Stimulated activated CD4-positive, alpha-beta T cell treated with anti-CD3 and anti-CD28 coated beads, Interleukin-4, amount 100 ng/mL, for 4 hours (primary cell): Measurements from ENCODE around the gene MKRN2OS.
"Not testable (repeated sequence)": the region's sequence is repeated elsewhere in the genome, so short reads cannot be mapped to it uniquely, and the experiment has no call there.

Experiments
- DNase-seq, 2 experiments: peaks; one replicate each; pipeline ENCODE4 v3.0.0-alpha.2; 2020

MKRN2OS gene

GRCh38 chr3:12560505-12561190 lies 15.3 kb upstream of the MKRN2OS start:
- no peak for DNase-seq

GRCh38 chr3:12559520-12559919 lies 14.2 kb upstream of the MKRN2OS start:
- no peak for DNase-seq

- no peak for DNase-seq
Observed at GRCh38 chr3:12558706-12559105, 13.4 kb upstream of the MKRN2OS start.

- no peak for DNase-seq
Observed at GRCh38 chr3:12557473-12558100, 12.3 kb upstream of the MKRN2OS start.

GRCh38 chr3:12556690-12557472 lies 11.6 kb upstream of the MKRN2OS start, which contains the start of gene MKRN2:
Gene MKRN2, plus strand, starts transcription at chr3:12557087. Its CDS starts 64 bp downstream, at chr3:12557151.
- peak; percentile 78 to 85 for DNase-seq

GRCh38 chr3:12556314-12556689 lies 11.0 kb upstream of the MKRN2OS start:
- no peak for DNase-seq

- DNase-seq, result no peak
Observed at GRCh38 chr3:12553921-12554391, 8.7 kb upstream of the MKRN2OS start.

- no peak for DNase-seq
Observed at GRCh38 chr3:12549971-12550760, 4.9 kb upstream of the MKRN2OS start.

- no peak for DNase-seq
Observed at GRCh38 chr3:12544652-12545472, 437 bp downstream of the MKRN2OS start.

GRCh38 chr3:12543497-12543896 lies 1.8 kb downstream of the MKRN2OS start:
- not testable (repeated sequence) for DNase-seq

GRCh38 chr3:12541625-12542024 lies 3.7 kb downstream of the MKRN2OS start:
- DNase-seq, result no peak

- DNase-seq, result no peak
Observed at GRCh38 chr3:12536423-12536822, 8.9 kb downstream of the MKRN2OS start.

- DNase-seq, result no peak
Observed at GRCh38 chr3:12532182-12532581, 13.1 kb downstream of the MKRN2OS start.

GRCh38 chr3:12527757-12528143 lies 17.5 kb downstream of the MKRN2OS start:
- no peak for DNase-seq

- DNase-seq, result no peak
Observed at GRCh38 chr3:12522721-12523120, 22.6 kb downstream of the MKRN2OS start.

GRCh38 chr3:12521010-12521409 lies 24.3 kb downstream of the MKRN2OS start:
- DNase-seq, result no peak

GRCh38 chr3:12518261-12519028 lies 26.9 kb downstream of the MKRN2OS start:
- no peak for DNase-seq

- no peak for DNase-seq
Observed at GRCh38 chr3:12516873-12517272, 28.4 kb downstream of the MKRN2OS start.

- no peak for DNase-seq
Observed at GRCh38 chr3:12515631-12516030, 29.7 kb downstream of the MKRN2OS start.

- no peak for DNase-seq
Observed at GRCh38 chr3:12513694-12514446, 31.4 kb downstream of the MKRN2OS start.
